C4-2B (cell line): ENCODE data around the gene NES.

Source experiments
- H3K27ac ChIP-seq: fragments of 450-650 bp; 2 replicates; pipeline ENCODE4 v1.5.1; 2017
- ZFX ChIP-seq: fragments of 450-650 bp; IDR thresholded peaks from 2 replicates; pipeline ENCODE4 v1.6.1; 2017
- TF ChIP-seq, protein P1 (sequence below): fragments of 450-650 bp; conservative IDR thresholded peaks from 2 replicates; pipeline ENCODE4 v1.5.1; 2017; ENCODE audit warnings: mild to moderate bottlenecking

Gene NES, protein sequence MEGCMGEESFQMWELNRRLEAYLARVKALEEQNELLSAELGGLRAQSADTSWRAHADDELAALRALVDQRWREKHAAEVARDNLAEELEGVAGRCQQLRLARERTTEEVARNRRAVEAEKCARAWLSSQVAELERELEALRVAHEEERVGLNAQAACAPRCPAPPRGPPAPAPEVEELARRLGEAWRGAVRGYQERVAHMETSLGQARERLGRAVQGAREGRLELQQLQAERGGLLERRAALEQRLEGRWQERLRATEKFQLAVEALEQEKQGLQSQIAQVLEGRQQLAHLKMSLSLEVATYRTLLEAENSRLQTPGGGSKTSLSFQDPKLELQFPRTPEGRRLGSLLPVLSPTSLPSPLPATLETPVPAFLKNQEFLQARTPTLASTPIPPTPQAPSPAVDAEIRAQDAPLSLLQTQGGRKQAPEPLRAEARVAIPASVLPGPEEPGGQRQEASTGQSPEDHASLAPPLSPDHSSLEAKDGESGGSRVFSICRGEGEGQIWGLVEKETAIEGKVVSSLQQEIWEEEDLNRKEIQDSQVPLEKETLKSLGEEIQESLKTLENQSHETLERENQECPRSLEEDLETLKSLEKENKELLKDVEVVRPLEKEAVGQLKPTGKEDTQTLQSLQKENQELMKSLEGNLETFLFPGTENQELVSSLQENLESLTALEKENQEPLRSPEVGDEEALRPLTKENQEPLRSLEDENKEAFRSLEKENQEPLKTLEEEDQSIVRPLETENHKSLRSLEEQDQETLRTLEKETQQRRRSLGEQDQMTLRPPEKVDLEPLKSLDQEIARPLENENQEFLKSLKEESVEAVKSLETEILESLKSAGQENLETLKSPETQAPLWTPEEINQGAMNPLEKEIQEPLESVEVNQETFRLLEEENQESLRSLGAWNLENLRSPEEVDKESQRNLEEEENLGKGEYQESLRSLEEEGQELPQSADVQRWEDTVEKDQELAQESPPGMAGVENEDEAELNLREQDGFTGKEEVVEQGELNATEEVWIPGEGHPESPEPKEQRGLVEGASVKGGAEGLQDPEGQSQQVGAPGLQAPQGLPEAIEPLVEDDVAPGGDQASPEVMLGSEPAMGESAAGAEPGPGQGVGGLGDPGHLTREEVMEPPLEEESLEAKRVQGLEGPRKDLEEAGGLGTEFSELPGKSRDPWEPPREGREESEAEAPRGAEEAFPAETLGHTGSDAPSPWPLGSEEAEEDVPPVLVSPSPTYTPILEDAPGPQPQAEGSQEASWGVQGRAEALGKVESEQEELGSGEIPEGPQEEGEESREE (N-terminal part only)

DNA sequence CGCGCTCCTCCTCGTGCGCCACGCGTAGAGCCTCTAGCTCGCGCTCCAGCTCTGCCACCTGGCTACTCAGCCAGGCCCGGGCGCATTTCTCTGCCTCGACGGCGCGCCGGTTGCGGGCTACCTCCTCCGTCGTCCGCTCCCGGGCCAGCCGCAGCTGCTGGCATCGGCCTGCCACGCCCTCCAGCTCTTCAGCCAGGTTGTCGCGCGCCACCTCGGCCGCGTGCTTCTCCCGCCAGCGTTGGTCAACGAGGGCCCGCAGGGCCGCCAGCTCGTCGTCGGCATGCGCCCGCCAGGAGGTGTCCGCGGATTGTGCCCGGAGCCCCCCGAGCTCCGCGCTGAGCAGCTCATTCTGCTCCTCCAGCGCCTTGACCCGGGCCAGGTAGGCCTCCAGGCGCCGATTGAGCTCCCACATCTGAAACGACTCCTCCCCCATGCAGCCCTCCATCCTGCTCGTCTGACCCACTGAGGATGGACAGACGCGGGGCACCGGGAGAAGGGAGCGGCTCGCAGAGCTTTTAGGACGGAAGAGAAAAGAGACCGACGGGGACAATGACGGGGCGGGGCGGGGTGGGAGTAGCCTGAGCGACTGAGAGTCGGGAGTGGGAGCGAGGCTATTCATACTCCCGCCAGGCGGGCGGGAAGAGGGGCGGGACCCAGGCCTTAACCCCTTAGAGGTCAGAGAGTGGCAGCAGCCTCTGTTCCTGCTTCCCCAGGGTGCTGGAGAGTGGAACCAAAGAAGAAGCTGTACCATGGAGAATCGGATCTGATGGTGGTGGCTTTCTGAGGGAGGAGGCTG, at the start of gene NES:
Gene NES (minus strand): TSS at position 588 of the 796 bp plus-strand sequence. CDS start 143 bp downstream, at position 445.
- peak within 1 kb of the TSS; percentile 26; the same call in 1 of the 2 replicates for H3K27ac ChIP-seq

DNA sequence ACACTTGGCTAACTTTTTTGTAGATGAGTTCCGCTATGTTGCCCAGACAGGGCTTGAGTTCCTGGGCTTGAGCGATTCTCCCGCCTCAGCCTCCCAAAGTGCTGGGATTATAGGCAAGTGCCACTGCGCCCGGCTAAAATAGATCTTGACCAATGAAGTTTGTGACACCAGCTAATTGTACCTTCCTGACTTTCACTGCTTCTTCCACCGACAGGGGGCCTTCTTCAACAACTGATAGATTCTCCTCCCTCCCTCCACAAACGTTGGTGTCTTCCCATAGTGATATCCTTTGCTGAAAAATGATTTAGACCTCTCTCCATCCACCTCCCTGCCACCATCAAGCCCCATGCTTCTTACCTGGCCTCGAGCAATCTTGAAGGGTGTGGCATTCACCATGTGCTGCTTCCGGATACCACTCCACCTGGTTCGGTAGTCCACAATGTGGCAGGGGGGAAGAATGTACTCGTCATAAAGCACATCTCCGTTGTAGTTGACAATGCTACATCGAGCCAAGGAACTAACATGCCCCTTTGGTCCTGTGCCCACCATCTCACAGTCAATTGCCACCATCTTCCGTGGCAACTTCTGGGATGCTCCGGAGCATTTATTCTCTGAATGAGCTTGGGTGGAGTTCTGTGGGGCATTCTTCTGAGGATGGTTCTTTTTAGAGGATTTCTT, 49.5 kb upstream of the NES start:
- H3K27ac ChIP-seq = peak overlapping the region; percentile 97
- no peak for TF ChIP-seq ZFX
- TF ChIP-seq, protein P1, sequence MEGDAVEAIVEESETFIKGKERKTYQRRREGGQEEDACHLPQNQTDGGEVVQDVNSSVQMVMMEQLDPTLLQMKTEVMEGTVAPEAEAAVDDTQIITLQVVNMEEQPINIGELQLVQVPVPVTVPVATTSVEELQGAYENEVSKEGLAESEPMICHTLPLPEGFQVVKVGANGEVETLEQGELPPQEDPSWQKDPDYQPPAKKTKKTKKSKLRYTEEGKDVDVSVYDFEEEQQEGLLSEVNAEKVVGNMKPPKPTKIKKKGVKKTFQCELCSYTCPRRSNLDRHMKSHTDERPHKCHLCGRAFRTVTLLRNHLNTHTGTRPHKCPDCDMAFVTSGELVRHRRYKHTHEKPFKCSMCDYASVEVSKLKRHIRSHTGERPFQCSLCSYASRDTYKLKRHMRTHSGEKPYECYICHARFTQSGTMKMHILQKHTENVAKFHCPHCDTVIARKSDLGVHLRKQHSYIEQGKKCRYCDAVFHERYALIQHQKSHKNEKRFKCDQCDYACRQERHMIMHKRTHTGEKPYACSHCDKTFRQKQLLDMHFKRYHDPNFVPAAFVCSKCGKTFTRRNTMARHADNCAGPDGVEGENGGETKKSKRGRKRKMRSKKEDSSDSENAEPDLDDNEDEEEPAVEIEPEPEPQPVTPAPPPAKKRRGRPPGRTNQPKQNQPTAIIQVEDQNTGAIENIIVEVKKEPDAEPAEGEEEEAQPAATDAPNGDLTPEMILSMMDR = peak; percentile 31

More for the DNA sequence above, at the start of gene NES:
- TF ChIP-seq ZFX = no peak
- TF ChIP-seq, protein P1 = no peak

DNA sequence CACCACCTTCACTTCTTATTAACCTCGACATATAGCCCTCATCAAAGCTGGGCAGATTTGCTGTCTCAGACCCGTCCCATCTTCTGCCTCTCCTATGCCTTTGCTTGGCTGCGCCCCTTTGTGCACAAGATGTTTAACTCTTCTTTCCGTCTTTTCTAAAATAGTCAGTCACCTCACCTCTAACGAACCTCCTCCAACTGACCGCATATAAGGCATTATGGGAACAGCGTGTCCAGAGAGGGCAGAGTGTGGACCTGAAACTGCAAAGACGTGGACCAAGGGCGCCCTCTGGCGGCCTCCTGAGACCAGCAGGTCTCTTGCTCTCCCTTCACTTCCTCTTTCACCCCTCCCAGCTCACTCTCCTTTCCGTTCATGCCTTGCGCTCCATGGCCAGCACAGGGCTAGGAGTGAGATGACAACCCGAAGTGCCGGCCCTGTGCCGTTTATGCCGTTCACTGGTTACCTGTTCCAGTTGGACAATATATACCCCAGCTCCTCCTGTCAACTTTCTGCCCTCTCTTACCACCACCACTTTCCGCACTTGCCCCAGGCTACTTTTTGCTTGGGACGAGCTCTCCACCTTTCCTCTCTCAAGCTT, 48.6 kb upstream of the NES start:
- TF ChIP-seq, protein P1 = peak; percentile 94
- no peak for TF ChIP-seq ZFX
- H3K27ac ChIP-seq = peak overlapping the region; percentile 97

DNA sequence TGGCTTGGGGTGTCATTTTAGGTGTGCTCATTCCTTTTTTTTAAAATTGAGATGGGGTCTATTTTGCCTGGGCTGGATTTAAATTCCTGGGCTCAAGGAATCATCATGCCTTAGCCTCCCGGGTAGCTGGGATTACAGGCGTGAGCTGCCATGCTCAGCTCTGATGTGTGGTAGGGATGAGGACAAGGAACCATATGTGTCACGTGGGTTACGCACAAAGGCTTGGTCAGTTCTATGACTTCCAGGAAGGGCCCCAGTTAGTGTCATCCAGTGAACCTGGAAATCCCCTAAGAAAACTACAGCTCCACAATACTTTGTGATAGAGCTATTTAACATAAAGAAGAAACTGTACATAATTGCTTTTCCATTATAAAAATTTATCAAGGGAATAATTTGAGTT, 44.3 kb upstream of the NES start:
- TF ChIP-seq, protein P1 = no peak
- no peak for TF ChIP-seq ZFX
- H3K27ac ChIP-seq = no peak overlapping the region

DNA sequence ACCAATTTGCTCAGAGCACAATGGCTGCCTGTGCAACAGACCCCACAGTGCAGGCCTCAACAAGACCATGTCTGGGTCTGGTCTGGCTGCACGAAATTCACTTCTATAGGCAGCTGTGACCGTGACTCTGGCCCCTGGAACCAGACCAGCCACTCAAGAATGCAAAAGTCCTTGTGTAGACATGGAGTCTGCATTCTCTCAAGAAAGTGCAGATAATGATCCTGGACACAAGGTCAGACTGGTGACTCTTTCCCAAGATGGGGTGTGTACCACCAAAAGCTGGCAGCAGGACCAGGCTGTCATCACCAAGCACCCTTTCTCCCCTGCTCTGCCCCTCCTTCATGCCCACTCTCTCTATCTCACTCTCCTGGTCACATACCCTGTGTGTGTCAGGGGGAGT, 43.9 kb upstream of the NES start:
- TF ChIP-seq, protein P1 = no peak
- TF ChIP-seq ZFX = no peak
- H3K27ac ChIP-seq = no peak overlapping the region

DNA sequence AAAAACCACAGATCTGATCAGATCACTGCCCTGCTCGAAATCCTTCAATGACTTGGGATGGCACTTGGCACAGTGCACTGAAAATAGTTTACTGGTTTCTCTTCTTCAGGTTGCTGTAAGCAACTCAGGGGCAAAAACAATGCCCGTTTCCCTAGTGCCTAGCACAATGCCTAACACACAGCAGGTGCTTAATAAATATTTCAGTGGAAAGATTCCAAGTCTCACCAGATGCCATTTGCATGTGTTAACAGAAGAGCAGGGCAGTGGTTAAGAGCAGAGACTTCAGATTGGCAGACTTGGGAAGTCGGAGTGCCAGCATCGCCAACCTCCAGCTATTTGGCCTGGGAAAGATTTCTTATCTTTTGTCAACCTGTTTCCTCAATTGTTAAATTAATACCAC, 40.1 kb upstream of the NES start:
- TF ChIP-seq, protein P1 = no peak
- no peak for TF ChIP-seq ZFX
- H3K27ac ChIP-seq = no peak overlapping the region
